ENCODE results near the gene SPATA32.
"Not testable (repeated sequence)": the region's sequence is repeated elsewhere in the genome, so short reads cannot be mapped to it uniquely, and the experiment has no call there.

SPATA32 gene

DNA sequence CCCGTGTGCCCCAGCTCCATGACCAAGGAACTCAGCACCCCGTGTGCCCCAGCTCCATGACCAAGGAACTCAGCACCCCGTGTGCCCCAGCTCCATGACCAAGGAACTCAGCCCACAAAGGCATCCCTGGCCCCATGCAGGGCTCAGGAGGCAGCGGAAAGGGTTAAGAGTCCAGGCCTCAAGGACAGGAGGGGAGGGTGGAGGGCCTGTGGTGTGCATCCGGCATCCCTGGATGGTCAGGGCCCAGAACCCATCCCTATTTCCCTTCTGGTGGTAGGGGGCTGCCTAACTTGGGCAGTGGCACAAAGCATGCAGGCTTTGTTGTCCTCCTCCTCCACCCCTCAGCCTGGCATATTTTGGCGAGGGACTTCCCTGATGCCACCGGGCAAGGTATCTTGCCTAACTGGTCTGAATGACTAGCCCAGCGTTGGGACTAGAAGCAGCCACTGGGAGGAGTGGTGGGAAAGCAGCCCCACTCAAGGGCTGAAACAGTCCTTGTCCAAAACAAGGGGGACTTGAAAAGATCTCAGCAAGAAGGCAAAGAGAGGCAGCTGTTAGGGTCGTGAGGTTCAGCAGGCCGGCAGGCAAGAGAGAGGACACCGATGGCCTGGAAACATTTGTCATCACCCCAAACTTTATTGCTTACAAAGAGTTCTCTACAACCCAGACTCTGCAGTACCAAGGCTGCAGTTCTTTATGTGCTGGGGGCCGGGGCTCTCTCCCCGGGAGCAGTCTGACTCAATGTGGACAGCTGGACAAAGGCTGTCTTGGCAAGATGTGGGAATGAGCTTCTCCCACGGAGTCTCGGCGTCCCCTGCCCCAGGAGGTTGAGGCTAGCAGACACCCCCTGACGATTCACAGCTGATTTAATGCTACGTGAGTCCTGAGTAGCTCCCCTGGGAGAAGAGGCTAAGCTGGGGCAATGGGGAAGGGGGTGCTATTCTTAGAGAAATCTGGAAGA is 902 bp upstream of the SPATA32 start:
- no peak for DNase-seq (ENCODE audit: low read depth, low spot score)
- H3K9ac ChIP-seq (ENCODE audit: insufficient read length), result no peak overlapping the region
- H3K36me3 ChIP-seq (ENCODE audit: insufficient read depth, low read length), result no peaks in the 10 kb centered on the region
- TF ChIP-seq FOXP2 (optimal IDR thresholded peaks at IDR 0.05; ENCODE audit: control extremely low read depth, extremely low read length, insufficient read depth) (no peak), EZH2 (IDR thresholded peaks at IDR 0.05) (no peak), POLR2AphosphoS5 (IDR thresholded peaks at IDR 0.05; ENCODE audit: borderline replicate concordance, low read depth, low read length) (no peak)
- H3K9me3 ChIP-seq (ENCODE audit: low read depth, low read length), result no peaks in the 10 kb centered on the region
- no peak overlapping the region for H3K4me3 ChIP-seq
- H3K27ac ChIP-seq, result no peak overlapping the region

GRCh38 chr17:45260204-45260783 is 1.6 kb downstream of the SPATA32 start:
- no peak overlapping the region for H3K9ac ChIP-seq (ENCODE audit: insufficient read length)
- no peaks in the 10 kb centered on the region for H3K36me3 ChIP-seq (ENCODE audit: insufficient read depth, low read length)
- DNase-seq (ENCODE audit: low read depth, low spot score), result no peak
- no peak overlapping the region for H3K27ac ChIP-seq
- TF ChIP-seq FOXP2 (optimal IDR thresholded peaks at IDR 0.05; ENCODE audit: control extremely low read depth, extremely low read length, insufficient read depth) (no peak), EZH2 (IDR thresholded peaks at IDR 0.05) (no peak), POLR2AphosphoS5 (IDR thresholded peaks at IDR 0.05; ENCODE audit: borderline replicate concordance, low read depth, low read length) (no peak)
- no peaks in the 10 kb centered on the region for H3K9me3 ChIP-seq (ENCODE audit: low read depth, low read length)
- H3K4me3 ChIP-seq, result no peak overlapping the region

DNA sequence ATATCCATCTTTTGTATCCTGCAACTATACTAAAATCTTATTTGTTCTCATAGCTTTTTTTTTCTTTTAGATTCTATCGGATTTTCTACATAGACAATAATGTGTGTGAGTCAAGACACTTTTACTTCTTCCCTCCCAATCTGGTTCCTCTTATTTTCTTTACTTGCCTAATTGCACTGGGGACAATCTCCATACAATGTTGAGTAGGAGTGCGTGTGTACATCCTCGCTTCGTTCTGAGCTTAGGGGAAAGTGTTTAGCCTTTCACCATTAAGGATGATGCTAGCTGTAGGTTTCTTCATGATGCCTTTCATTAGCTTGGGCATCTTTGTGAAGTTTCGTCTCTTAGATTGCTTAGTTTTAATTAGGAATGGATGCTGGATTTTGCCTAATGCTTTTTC is 2.9 kb downstream of the SPATA32 start:
- no peak overlapping the region for H3K27ac ChIP-seq
- TF ChIP-seq FOXP2 (optimal IDR thresholded peaks at IDR 0.05; ENCODE audit: control extremely low read depth, extremely low read length, insufficient read depth) (no peak), EZH2 (IDR thresholded peaks at IDR 0.05) (no peak), POLR2AphosphoS5 (IDR thresholded peaks at IDR 0.05; ENCODE audit: borderline replicate concordance, low read depth, low read length) (no peak)

GRCh38 chr17:45257115-45257514 is 4.8 kb downstream of the SPATA32 start:
- no peaks in the 10 kb centered on the region for H3K9me3 ChIP-seq (ENCODE audit: low read depth, low read length)
- H3K9ac ChIP-seq (ENCODE audit: insufficient read length), result no peak overlapping the region
- TF ChIP-seq POLR2AphosphoS5 (IDR thresholded peaks at IDR 0.05; ENCODE audit: borderline replicate concordance, low read depth, low read length) (no peak), FOXP2 (optimal IDR thresholded peaks at IDR 0.05; ENCODE audit: control extremely low read depth, extremely low read length, insufficient read depth) (no peak), EZH2 (IDR thresholded peaks at IDR 0.05) (no peak)
- H3K27ac ChIP-seq, result no peak overlapping the region
- H3K4me3 ChIP-seq, result no peak overlapping the region
- no peaks in the 10 kb centered on the region for H3K36me3 ChIP-seq (ENCODE audit: insufficient read depth, low read length)
- no peak for DNase-seq (ENCODE audit: low read depth, low spot score)

More for the DNA sequence above, 2.9 kb downstream of the SPATA32 start:
- no peak overlapping the region for H3K4me3 ChIP-seq
- no peak for DNase-seq (ENCODE audit: low read depth, low spot score)
- no peaks in the 10 kb centered on the region for H3K36me3 ChIP-seq (ENCODE audit: insufficient read depth, low read length)
- H3K9me3 ChIP-seq (ENCODE audit: low read depth, low read length), result no peaks in the 10 kb centered on the region
- H3K9ac ChIP-seq (ENCODE audit: insufficient read length), result no peak overlapping the region

GRCh38 chr17:45256114-45256966 is 5.6 kb downstream of the SPATA32 start:
- TF ChIP-seq POLR2AphosphoS5 (IDR thresholded peaks at IDR 0.05; ENCODE audit: borderline replicate concordance, low read depth, low read length), result no peak
- TF ChIP-seq EZH2 (IDR thresholded peaks at IDR 0.05), result no peak
- TF ChIP-seq FOXP2 (optimal IDR thresholded peaks at IDR 0.05; ENCODE audit: control extremely low read depth, extremely low read length, insufficient read depth), result no peak
- H3K27ac ChIP-seq, result no peak overlapping the region
- no peaks in the 10 kb centered on the region for H3K36me3 ChIP-seq (ENCODE audit: insufficient read depth, low read length)
- no peak for DNase-seq (ENCODE audit: low read depth, low spot score)
- no peak overlapping the region for H3K4me3 ChIP-seq
- no peaks in the 10 kb centered on the region for H3K9me3 ChIP-seq (ENCODE audit: low read depth, low read length)
- H3K9ac ChIP-seq (ENCODE audit: insufficient read length), result no peak overlapping the region

DNA sequence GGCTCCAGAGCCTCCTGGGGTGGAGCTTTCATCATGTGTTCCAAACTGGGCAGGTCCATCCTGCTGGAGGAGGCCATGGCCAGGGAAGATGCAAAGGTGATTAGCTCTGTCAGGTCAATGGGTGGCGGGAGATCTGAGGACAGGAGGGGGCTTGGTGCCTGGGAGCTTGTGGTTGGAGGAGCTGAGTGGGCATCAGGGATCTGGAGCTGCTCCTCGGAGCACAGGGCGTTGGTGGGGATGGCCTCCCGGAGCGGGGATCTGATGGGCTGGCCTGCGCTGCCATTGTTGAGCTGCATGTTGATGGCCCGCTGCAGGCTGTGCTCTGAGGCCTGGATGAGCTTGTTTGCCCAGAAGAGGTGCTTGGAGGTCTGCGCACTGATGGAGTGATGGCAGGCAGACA is 6.5 kb downstream of the SPATA32 start:
- no peak overlapping the region for H3K4me3 ChIP-seq
- TF ChIP-seq EZH2 (IDR thresholded peaks at IDR 0.05) (no peak), FOXP2 (optimal IDR thresholded peaks at IDR 0.05; ENCODE audit: control extremely low read depth, extremely low read length, insufficient read depth) (no peak), POLR2AphosphoS5 (IDR thresholded peaks at IDR 0.05; ENCODE audit: borderline replicate concordance, low read depth, low read length) (no peak)
- no peak overlapping the region for H3K9ac ChIP-seq (ENCODE audit: insufficient read length)
- DNase-seq (ENCODE audit: low read depth, low spot score), result no peak
- no peaks in the 10 kb centered on the region for H3K9me3 ChIP-seq (ENCODE audit: low read depth, low read length)
- no peak overlapping the region for H3K27ac ChIP-seq
- no peaks in the 10 kb centered on the region for H3K36me3 ChIP-seq (ENCODE audit: insufficient read depth, low read length)

- H3K9ac ChIP-seq (ENCODE audit: insufficient read length), result no peak overlapping the region
- H3K27ac ChIP-seq, result no peak overlapping the region
Measured at GRCh38 chr17:45253879-45254278, 8.0 kb downstream of the SPATA32 start.

DNA sequence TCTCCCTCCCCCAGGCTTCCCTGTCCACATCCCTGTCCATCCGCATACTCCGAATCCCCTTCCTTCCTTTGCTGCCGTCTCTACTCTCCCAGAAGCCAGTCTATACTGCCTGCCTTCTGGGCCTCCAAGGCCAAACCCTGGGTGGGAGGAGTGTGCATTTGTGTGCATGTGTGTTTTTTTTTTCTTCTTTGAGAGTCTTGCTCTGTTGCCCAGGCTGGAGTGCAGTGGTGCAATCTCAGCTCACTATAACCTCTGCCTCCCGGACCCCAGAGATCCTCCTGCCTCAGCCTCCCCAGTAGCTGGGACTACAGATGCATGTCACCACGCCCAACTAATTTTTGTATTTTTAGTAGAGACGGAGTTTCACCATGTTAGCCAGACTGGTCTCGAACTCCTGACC is 8.7 kb downstream of the SPATA32 start:
- H3K4me3 ChIP-seq; H3K9ac ChIP-seq (ENCODE audit: insufficient read length); H3K27ac ChIP-seq; H3K9me3 ChIP-seq (ENCODE audit: low read depth, low read length); DNase-seq (ENCODE audit: low read depth, low spot score); H3K36me3 ChIP-seq (ENCODE audit: insufficient read depth, low read length): not testable (repeated sequence)

More at GRCh38 chr17:45253879-45254278, 8.0 kb downstream of the SPATA32 start:
- TF ChIP-seq POLR2AphosphoS5 (IDR thresholded peaks at IDR 0.05; ENCODE audit: borderline replicate concordance, low read depth, low read length) (no peak), FOXP2 (optimal IDR thresholded peaks at IDR 0.05; ENCODE audit: control extremely low read depth, extremely low read length, insufficient read depth) (no peak), EZH2 (IDR thresholded peaks at IDR 0.05) (no peak)
- no peak for DNase-seq (ENCODE audit: low read depth, low spot score)
- Histone ChIP-seq H3K9me3 (ENCODE audit: low read depth, low read length) (no peaks in the 10 kb centered on the region), H3K4me3 (no peak overlapping the region), H3K36me3 (ENCODE audit: insufficient read depth, low read length) (no peaks in the 10 kb centered on the region)

Measured in SK-N-MC (cell line).